ENCODE results near the gene NPC2. TPM values are rescaled to one million over a fixed set of nuclear protein-coding genes. Genes with fewer than 3 reads are reported as not detected.

Gene NPC2
- total and polyA plus RNA-seq, 2 of the 4 experiments (the other 2 are of a cell fraction): 210 to 273 TPM

DNA sequence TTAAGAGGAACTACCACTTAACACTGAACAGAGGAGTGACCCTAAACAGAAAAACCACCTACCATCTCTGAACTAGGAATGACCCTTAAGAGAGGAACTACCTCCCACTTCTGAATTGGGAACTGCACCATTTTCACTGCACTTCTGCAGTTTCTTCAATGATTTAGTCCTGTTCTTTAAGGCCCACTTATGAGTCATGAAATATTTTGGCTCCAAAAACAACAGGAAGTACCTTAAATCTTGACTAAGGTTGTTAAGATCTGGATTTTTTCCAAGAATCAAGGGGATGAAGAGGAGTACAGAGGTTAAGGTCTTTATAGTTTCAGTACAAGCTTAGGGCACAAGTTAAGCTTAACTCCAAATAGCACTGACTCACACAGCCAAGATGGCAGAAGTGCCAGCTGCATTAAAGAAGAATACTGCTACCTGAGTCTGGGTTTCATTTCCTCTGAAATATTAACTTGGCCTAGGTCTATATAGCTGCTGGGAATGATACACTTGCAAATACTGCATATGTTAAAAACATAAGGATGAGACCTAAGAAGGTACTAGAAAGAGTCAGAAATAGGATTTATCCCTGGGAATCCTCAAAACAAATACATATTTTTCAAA is 4.2 kb downstream of the NPC2 start:
- H2BK20ac ChIP-seq (ENCODE audit: low read depth, low read length): no peak overlapping the region
- no peak overlapping the region for H2AK9ac ChIP-seq (replicated peaks; ENCODE audit: low read depth, low read length, poor library complexity)
- no peak overlapping the region for H2AK5ac ChIP-seq (ENCODE audit: low read depth, low read length)
- no peak overlapping the region for H4K5ac ChIP-seq (ENCODE audit: low read depth, low read length)
- peaks cover 3% of the 10 kb centered on the region; the same call in 1 of the 2 replicates for H4K20me1 ChIP-seq (ENCODE audit: insufficient read depth, low read length)
- 0 out of 2 replicates have a peak, but pooled peaks cover 3% of the 10 kb centered on the region for H3K36me3 ChIP-seq (ENCODE audit: control insufficient read depth, insufficient read depth, low read length)
- H3K4me2 ChIP-seq (ENCODE audit: low read depth, low read length): peak overlapping the region; percentile 27; the same call in 1 of the 2 replicates
- no peak overlapping the region for H3K18ac ChIP-seq (ENCODE audit: low read depth, low read length)
- H3K27me3 ChIP-seq (ENCODE audit: control insufficient read depth, insufficient read depth, low read length): no peaks in the 10 kb centered on the region
- H3K23ac ChIP-seq (ENCODE audit: low read depth, low read length): no peak overlapping the region
- no peak overlapping the region for H3K9ac ChIP-seq (ENCODE audit: low read depth, low read length)
- H2BK15ac ChIP-seq (ENCODE audit: low read depth, low read length): no peak overlapping the region
- no peak for TF ChIP-seq FOS (IDR thresholded peaks at IDR 0.05; ENCODE audit: low read depth, low read length)
- TF ChIP-seq, protein P1, sequence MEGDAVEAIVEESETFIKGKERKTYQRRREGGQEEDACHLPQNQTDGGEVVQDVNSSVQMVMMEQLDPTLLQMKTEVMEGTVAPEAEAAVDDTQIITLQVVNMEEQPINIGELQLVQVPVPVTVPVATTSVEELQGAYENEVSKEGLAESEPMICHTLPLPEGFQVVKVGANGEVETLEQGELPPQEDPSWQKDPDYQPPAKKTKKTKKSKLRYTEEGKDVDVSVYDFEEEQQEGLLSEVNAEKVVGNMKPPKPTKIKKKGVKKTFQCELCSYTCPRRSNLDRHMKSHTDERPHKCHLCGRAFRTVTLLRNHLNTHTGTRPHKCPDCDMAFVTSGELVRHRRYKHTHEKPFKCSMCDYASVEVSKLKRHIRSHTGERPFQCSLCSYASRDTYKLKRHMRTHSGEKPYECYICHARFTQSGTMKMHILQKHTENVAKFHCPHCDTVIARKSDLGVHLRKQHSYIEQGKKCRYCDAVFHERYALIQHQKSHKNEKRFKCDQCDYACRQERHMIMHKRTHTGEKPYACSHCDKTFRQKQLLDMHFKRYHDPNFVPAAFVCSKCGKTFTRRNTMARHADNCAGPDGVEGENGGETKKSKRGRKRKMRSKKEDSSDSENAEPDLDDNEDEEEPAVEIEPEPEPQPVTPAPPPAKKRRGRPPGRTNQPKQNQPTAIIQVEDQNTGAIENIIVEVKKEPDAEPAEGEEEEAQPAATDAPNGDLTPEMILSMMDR (conservative IDR thresholded peaks at IDR 0.05; ENCODE audit: low read depth, low read length): no peak
- TF ChIP-seq MAZ (IDR thresholded peaks at IDR 0.05; ENCODE audit: borderline replicate concordance, low read depth, low read length): no peak
- no peak for TF ChIP-seq RAD21 (IDR thresholded peaks at IDR 0.05; ENCODE audit: low read length)
- no peak for TF ChIP-seq RFX5 (IDR thresholded peaks at IDR 0.05; ENCODE audit: low read depth, low read length)
- no peak for TF ChIP-seq RCOR1 (IDR thresholded peaks at IDR 0.05; ENCODE audit: insufficient replicate concordance, low read length)
- no peak for TF ChIP-seq CHD1 (IDR thresholded peaks at IDR 0.05; ENCODE audit: low read depth, low read length)
- TF ChIP-seq MAFK (IDR thresholded peaks at IDR 0.05; ENCODE audit: low read depth, low read length): no peak
- no peak for TF ChIP-seq CEBPB (IDR thresholded peaks at IDR 0.05; ENCODE audit: low read depth, low read length)
- no peak for TF ChIP-seq MXI1 (IDR thresholded peaks at IDR 0.05; ENCODE audit: borderline replicate concordance, low read depth, low read length)
- TF ChIP-seq, protein P2, sequence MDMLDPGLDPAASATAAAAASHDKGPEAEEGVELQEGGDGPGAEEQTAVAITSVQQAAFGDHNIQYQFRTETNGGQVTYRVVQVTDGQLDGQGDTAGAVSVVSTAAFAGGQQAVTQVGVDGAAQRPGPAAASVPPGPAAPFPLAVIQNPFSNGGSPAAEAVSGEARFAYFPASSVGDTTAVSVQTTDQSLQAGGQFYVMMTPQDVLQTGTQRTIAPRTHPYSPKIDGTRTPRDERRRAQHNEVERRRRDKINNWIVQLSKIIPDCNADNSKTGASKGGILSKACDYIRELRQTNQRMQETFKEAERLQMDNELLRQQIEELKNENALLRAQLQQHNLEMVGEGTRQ (IDR thresholded peaks at IDR 0.05; ENCODE audit: low read depth, low read length): no peak
- TF ChIP-seq, protein P3, sequence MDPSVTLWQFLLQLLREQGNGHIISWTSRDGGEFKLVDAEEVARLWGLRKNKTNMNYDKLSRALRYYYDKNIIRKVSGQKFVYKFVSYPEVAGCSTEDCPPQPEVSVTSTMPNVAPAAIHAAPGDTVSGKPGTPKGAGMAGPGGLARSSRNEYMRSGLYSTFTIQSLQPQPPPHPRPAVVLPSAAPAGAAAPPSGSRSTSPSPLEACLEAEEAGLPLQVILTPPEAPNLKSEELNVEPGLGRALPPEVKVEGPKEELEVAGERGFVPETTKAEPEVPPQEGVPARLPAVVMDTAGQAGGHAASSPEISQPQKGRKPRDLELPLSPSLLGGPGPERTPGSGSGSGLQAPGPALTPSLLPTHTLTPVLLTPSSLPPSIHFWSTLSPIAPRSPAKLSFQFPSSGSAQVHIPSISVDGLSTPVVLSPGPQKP (IDR thresholded peaks at IDR 0.05; ENCODE audit: borderline replicate concordance, low read depth, low read length): no peak
- no peak for TF ChIP-seq BHLHE40 (IDR thresholded peaks at IDR 0.05; ENCODE audit: low read depth, low read length)
- no peak for TF ChIP-seq SMC3 (IDR thresholded peaks at IDR 0.05; ENCODE audit: low read depth, low read length)
- no peak for TF ChIP-seq POLR2A (IDR thresholded peaks at IDR 0.05; ENCODE audit: low read depth, low read length)
- BruUV-seq (replicated peaks): no TSS peak
- no peak overlapping the region for H2BK5ac ChIP-seq (ENCODE audit: low read depth, low read length, poor library complexity, severe bottlenecking)
- no peak overlapping the region for H2BK120ac ChIP-seq (ENCODE audit: low read depth, low read length)
- no peak overlapping the region for H3K56ac ChIP-seq (ENCODE audit: extremely low read depth, insufficient read depth, low read length)
- H3K9me1 ChIP-seq (ENCODE audit: insufficient read depth, low read length): peaks cover 6% of the 10 kb centered on the region; the same call in 1 of the 2 replicates
- in situ Hi-C loops (cut with MboI; ENCODE audit: low sequenced_read_pairs) (no loop called here), intact Hi-C loops (cut with micrococcal nuclease) (no loop called here), dilution Hi-C loops (cut with HindIII; ENCODE audit: low sequenced_read_pairs, unreplicated experiment) (no loop called here)
- no peak overlapping the region for H3K4ac ChIP-seq (ENCODE audit: low read depth, low read length)
- POLR2A ChIA-PET (ENCODE audit: unreplicated experiment): no interaction called here
- H3K27ac ChIP-seq (ENCODE audit: insufficient read depth, low read length): no peak overlapping the region
- peaks cover 12 to 39% of the 10 kb centered on the region in 2 experiments for H3K79me1 ChIP-seq (ENCODE audit: low read depth in 1 of 2, low read length in 2 of 2)
- ATAC-seq (ENCODE audit: low read depth): no peak
- H3K4me3 ChIP-seq (ENCODE audit: insufficient read depth, low read depth, low read length): no peak overlapping the region
- CTCF ChIA-PET: no interaction called here
- no peak overlapping the region for H4K91ac ChIP-seq (ENCODE audit: insufficient read depth, low read depth, low read length)
- no peak overlapping the region for H2AFZ ChIP-seq (replicated peaks; ENCODE audit: low read length, poor library complexity)
- peaks cover 4% of the 10 kb centered on the region; the same call in 1 of the 2 replicates for H3K4me1 ChIP-seq (ENCODE audit: control insufficient read depth, insufficient read depth, low read length)
- no peak overlapping the region for H3K14ac ChIP-seq (replicated peaks; ENCODE audit: low read depth, low read length)
- no peaks in the 10 kb centered on the region for H3K9me3 ChIP-seq (ENCODE audit: control insufficient read depth, insufficient read depth, low read length)
- DNase-seq: peak; percentile 67
- peak overlapping the region in 1 of 2 experiments; percentile 49; a peak in 2 of 4 replicates for H4K8ac ChIP-seq (ENCODE audit: low read depth in 2 of 2, low read length in 2 of 2)
